ENCODE data around the gene ERGIC1.

DNA sequence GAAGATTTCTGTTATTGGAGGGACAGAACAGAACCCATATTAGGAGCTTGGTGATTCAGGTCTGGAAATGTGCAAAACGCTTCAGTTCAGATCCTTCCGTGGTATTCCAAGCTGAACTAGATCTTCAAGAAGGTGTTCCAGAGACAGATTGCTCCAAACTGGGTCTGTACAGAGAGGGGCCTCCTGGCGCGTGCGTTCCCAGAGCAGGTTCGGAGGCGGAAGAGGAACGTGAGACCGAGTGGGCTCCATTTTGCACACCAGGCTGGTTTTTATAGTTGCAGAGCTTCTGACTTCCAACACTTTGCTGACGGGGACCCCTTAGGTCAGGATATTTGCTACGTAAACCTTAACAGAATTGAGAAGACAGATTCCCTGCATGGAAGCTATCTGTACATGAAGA, 108.5 kb downstream of the ERGIC1 start:
- TF ChIP-seq, protein P1, sequence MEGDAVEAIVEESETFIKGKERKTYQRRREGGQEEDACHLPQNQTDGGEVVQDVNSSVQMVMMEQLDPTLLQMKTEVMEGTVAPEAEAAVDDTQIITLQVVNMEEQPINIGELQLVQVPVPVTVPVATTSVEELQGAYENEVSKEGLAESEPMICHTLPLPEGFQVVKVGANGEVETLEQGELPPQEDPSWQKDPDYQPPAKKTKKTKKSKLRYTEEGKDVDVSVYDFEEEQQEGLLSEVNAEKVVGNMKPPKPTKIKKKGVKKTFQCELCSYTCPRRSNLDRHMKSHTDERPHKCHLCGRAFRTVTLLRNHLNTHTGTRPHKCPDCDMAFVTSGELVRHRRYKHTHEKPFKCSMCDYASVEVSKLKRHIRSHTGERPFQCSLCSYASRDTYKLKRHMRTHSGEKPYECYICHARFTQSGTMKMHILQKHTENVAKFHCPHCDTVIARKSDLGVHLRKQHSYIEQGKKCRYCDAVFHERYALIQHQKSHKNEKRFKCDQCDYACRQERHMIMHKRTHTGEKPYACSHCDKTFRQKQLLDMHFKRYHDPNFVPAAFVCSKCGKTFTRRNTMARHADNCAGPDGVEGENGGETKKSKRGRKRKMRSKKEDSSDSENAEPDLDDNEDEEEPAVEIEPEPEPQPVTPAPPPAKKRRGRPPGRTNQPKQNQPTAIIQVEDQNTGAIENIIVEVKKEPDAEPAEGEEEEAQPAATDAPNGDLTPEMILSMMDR (CRISPR knock-in tag; IDR thresholded peaks at IDR 0.05): no peak
- TF ChIP-seq, protein P2, sequence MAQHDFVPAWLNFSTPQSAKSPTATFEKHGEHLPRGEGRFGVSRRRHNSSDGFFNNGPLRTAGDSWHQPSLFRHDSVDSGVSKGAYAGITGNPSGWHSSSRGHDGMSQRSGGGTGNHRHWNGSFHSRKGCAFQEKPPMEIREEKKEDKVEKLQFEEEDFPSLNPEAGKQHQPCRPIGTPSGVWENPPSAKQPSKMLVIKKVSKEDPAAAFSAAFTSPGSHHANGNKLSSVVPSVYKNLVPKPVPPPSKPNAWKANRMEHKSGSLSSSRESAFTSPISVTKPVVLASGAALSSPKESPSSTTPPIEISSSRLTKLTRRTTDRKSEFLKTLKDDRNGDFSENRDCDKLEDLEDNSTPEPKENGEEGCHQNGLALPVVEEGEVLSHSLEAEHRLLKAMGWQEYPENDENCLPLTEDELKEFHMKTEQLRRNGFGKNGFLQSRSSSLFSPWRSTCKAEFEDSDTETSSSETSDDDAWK (CRISPR knock-in tag; IDR thresholded peaks at IDR 0.05): no peak
- TF ChIP-seq MXI1 (IDR thresholded peaks at IDR 0.05; ENCODE audit: borderline replicate concordance, low read depth, low read length) (no peak), TAF15 (IDR thresholded peaks at IDR 0.05; ENCODE audit: low read depth, low read length, poor library complexity, severe bottlenecking) (no peak), ZNF747 (CRISPR knock-in tag; IDR thresholded peaks at IDR 0.05; ENCODE audit: borderline replicate concordance) (no peak), HNRNPUL1 (IDR thresholded peaks at IDR 0.05; ENCODE audit: low read depth, low read length) (no peak), MZF1 (CRISPR knock-in tag; IDR thresholded peaks at IDR 0.05; ENCODE audit: borderline replicate concordance) (no peak)
- TF ChIP-seq, protein P3, sequence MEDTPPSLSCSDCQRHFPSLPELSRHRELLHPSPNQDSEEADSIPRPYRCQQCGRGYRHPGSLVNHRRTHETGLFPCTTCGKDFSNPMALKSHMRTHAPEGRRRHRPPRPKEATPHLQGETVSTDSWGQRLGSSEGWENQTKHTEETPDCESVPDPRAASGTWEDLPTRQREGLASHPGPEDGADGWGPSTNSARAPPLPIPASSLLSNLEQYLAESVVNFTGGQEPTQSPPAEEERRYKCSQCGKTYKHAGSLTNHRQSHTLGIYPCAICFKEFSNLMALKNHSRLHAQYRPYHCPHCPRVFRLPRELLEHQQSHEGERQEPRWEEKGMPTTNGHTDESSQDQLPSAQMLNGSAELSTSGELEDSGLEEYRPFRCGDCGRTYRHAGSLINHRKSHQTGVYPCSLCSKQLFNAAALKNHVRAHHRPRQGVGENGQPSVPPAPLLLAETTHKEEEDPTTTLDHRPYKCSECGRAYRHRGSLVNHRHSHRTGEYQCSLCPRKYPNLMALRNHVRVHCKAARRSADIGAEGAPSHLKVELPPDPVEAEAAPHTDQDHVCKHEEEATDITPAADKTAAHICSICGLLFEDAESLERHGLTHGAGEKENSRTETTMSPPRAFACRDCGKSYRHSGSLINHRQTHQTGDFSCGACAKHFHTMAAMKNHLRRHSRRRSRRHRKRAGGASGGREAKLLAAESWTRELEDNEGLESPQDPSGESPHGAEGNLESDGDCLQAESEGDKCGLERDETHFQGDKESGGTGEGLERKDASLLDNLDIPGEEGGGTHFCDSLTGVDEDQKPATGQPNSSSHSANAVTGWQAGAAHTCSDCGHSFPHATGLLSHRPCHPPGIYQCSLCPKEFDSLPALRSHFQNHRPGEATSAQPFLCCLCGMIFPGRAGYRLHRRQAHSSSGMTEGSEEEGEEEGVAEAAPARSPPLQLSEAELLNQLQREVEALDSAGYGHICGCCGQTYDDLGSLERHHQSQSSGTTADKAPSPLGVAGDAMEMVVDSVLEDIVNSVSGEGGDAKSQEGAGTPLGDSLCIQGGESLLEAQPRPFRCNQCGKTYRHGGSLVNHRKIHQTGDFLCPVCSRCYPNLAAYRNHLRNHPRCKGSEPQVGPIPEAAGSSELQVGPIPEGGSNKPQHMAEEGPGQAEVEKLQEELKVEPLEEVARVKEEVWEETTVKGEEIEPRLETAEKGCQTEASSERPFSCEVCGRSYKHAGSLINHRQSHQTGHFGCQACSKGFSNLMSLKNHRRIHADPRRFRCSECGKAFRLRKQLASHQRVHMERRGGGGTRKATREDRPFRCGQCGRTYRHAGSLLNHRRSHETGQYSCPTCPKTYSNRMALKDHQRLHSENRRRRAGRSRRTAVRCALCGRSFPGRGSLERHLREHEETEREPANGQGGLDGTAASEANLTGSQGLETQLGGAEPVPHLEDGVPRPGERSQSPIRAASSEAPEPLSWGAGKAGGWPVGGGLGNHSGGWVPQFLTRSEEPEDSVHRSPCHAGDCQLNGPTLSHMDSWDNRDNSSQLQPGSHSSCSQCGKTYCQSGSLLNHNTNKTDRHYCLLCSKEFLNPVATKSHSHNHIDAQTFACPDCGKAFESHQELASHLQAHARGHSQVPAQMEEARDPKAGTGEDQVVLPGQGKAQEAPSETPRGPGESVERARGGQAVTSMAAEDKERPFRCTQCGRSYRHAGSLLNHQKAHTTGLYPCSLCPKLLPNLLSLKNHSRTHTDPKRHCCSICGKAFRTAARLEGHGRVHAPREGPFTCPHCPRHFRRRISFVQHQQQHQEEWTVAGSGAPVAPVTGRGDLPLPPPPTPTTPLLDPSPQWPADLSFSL (CRISPR knock-in tag; IDR thresholded peaks at IDR 0.05): no peak
- TF ChIP-seq, protein P4, sequence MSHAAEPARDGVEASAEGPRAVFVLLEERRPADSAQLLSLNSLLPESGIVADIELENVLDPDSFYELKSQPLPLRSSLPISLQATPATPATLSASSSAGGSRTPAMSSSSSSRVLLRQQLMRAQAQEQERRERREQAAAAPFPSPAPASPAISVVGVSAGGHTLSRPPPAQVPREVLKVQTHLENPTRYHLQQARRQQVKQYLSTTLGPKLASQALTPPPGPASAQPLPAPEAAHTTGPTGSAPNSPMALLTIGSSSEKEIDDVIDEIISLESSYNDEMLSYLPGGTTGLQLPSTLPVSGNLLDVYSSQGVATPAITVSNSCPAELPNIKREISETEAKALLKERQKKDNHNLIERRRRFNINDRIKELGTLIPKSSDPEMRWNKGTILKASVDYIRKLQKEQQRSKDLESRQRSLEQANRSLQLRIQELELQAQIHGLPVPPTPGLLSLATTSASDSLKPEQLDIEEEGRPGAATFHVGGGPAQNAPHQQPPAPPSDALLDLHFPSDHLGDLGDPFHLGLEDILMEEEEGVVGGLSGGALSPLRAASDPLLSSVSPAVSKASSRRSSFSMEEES (CRISPR knock-in tag; IDR thresholded peaks at IDR 0.05): no peak
- TF ChIP-seq, protein P5, sequence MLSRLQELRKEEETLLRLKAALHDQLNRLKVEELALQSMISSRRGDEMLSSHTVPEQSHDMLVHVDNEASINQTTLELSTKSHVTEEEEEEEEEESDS (CRISPR knock-in tag; IDR thresholded peaks at IDR 0.05; ENCODE audit: borderline replicate concordance): no peak
